NB4 (cell line): Measurements from ENCODE around the gene RPRM.

Experiments used
- DNase-seq: peaks from one replicate; pipeline ENCODE4 v3.0.0; 2010; ENCODE audit warnings: low read depth
- H3K4me3 ChIP-seq: one replicate; pipeline ENCODE4 v1.5.1; 2011; ENCODE audit warnings: mild to moderate bottlenecking, low read depth, low read length, moderate library complexity
- MYC ChIP-seq: IDR thresholded peaks from 2 replicates; pipeline ENCODE4 v1.6.1; 2011; ENCODE audit warnings: low read depth, low read length
- POLR2A ChIP-seq: IDR thresholded peaks from 2 replicates; pipeline ENCODE4 v1.6.1; 2011; ENCODE audit warnings: mild to moderate bottlenecking; ENCODE audit not compliant: insufficient read length; ENCODE audit errors: extremely low read depth
- TF ChIP-seq, protein P1 (sequence below): IDR thresholded peaks from 2 replicates; pipeline ENCODE4 v1.6.1; 2011; ENCODE audit warnings: low read depth, low read length
- TF ChIP-seq, protein P2 (sequence below): IDR thresholded peaks from one replicate; pipeline ENCODE4 v1.5.1; 2012; ENCODE audit warnings: low read depth, low read length

Gene RPRM

DNA sequence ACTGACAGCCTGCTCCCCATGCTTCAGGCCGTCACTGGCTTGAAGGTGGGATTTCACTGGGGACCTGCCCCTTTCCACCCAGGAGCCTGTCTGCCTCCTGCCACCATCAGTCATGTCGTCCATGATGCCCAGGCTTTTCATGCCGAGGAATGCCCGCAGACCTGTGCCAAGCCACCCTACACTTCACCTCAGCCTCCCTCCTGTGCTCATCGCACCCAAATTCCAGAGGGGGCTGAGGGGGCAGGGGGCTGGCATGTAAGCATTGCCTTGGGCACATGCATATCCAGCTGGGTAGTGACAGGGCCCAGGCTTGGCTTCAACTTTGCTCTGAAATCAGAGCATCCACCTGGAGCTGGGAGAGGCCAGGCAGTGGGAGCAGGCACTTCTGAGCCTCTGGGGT, 20.9 kb upstream of the RPRM start:
- H3K4me3 ChIP-seq: no peak overlapping the region
- DNase-seq: no peak
- TF ChIP-seq POLR2A (no peak), MYC (no peak)
- TF ChIP-seq, protein P1, sequence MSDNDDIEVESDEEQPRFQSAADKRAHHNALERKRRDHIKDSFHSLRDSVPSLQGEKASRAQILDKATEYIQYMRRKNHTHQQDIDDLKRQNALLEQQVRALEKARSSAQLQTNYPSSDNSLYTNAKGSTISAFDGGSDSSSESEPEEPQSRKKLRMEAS: no peak
- TF ChIP-seq, protein P2, sequence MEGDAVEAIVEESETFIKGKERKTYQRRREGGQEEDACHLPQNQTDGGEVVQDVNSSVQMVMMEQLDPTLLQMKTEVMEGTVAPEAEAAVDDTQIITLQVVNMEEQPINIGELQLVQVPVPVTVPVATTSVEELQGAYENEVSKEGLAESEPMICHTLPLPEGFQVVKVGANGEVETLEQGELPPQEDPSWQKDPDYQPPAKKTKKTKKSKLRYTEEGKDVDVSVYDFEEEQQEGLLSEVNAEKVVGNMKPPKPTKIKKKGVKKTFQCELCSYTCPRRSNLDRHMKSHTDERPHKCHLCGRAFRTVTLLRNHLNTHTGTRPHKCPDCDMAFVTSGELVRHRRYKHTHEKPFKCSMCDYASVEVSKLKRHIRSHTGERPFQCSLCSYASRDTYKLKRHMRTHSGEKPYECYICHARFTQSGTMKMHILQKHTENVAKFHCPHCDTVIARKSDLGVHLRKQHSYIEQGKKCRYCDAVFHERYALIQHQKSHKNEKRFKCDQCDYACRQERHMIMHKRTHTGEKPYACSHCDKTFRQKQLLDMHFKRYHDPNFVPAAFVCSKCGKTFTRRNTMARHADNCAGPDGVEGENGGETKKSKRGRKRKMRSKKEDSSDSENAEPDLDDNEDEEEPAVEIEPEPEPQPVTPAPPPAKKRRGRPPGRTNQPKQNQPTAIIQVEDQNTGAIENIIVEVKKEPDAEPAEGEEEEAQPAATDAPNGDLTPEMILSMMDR: no peak

DNA sequence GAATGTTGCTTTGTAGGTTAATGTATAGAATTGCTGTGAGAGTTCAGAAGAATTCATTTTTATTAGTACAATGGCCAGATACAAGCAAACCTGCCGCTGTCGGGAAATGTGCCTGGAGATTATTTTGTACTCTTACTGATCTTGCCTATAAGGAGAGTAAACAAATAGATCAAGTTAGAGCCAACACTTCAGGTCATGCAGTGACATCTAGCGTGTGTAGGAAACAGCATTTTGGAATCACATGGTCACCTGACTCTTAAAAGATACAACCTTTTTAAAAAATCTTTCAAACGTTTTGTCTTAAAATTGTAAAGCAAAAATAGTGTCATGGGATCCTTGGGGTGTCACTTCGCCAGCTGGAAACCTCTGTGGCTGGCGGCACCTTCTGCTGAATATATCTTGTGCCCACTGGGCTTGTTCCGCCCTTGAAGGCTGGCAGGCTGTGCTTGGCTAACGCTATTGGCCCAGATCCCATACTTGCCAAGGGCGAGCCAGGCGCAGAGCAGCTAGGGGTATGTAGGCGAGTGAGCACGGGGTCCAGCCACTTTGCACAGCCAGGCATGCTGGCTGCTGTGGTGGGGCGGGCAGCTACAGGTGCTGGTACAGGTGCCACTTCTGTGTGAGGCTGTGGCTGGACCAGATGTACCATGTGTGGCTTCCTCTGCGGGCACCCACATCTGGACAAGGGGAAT, 19.5 kb upstream of the RPRM start:
- no peak for DNase-seq
- TF ChIP-seq, protein P2: no peak
- TF ChIP-seq MYC (no peak), POLR2A (no peak)
- TF ChIP-seq, protein P1: no peak
- H3K4me3 ChIP-seq: no peak overlapping the region

DNA sequence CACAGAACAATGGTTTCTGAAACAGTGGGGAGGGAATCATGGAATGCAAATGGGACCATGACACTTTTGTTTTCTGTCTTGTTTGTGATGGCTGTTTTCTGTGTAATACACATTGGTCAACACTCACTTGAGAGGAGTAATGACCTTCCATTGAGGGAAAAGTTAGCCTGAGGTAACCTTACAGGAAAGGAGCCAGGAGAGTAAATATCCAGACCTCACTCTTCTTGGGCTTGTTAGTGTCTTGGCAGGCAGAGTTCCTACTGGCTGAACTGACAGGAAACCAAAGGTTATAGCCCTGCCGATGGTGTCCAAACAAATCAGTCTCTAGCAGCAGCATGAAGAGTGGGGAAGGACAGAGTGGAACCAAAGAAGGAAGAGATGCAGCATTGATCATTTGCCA, 17.2 kb upstream of the RPRM start:
- H3K4me3 ChIP-seq: no peak overlapping the region
- TF ChIP-seq, protein P1: no peak
- TF ChIP-seq, protein P2: no peak
- no peak for TF ChIP-seq MYC
- no peak for TF ChIP-seq POLR2A
- no peak for DNase-seq

DNA sequence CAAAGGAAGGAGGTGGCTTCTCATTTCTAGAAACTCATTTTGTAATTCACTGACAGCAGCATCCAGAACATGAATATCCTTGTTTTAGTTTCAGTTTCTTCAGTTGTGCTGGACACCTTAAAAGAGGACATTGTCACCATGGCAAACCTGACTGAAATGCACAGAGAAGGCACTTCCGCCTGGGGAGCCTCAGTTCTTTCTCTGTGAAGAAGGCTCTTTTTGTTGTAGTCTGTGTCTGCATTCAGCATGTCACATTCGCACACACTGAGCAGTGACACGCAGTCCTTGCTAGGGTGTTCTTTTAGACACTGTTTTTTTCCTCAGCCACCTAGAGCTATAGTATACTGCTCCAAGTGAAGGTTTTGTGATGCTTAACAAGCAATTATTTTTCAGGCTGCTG, 9.5 kb upstream of the RPRM start:
- TF ChIP-seq, protein P2: no peak
- TF ChIP-seq POLR2A (no peak), MYC (no peak)
- TF ChIP-seq, protein P1: no peak
- no peak for DNase-seq
- no peak overlapping the region for H3K4me3 ChIP-seq

DNA sequence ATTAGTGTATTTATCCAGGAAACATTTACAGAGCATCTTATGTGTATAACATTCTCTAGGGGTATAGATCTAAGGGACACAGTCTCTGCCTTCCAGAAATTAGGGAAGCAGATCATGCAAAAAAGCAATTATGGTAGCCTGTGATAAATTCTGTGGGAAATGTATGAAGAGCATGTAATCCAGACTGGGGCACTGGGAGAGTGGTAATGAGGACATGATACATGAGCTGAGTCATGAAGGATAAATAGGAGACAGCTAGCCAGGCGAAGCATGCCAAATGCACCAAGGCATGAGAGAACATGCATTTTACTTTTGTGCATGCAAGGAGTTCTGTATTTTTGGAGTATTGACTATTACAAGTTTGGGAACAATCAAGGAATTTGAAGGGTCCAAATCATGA, 8.9 kb upstream of the RPRM start:
- no peak for DNase-seq
- H3K4me3 ChIP-seq: no peak overlapping the region
- TF ChIP-seq, protein P1: no peak
- TF ChIP-seq, protein P2: no peak
- no peak for TF ChIP-seq POLR2A
- TF ChIP-seq MYC: no peak
